Measurements from ENCODE around the gene RNLS. TPM values are rescaled to one million over a fixed set of nuclear protein-coding genes. Genes with fewer than 3 reads are reported as not detected.

Gene RNLS
- total RNA-seq, 4 donors from 2014 or later, result 8.7 to 19.7 (median 12.9) TPM

DNA sequence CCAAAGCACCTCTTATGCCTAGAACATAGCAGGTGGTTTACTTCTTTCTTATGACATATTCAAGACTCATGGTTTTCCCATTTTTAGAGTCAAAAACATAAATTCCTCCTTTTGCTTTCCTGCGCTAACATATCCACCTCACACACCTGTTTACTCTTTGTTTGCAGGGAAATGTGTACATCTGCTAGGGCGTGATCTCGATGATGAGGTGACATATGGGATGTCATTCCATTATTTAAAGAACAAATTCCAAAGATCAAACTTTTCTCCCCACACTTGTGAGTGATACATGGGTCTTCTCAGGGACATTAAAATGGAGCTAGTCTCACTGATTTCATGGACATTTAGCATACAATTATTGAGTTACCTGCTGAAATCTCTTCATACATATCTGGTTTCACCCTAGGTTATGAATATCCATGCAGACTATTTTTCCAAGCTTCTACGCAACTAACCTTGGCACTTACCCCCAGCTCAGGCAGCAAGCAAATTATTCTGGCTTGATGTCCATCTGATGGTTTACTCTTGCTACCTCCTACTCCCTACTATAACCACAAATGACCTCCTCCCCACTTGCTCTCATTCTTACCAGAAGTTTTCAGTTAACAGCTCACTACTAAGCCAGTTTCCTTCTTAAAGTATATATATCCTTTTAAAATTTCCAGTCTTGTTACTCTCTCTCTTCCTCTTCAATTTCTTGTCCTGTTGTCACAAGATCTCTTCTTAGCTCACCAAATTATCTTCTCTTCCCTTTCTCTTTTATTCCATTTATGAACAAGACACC lies 208.5 kb downstream of the RNLS start:
- no peaks in the 10 kb centered on the region for H3K4me1 ChIP-seq
- no peaks in the 10 kb centered on the region for H3K27me3 ChIP-seq
- H3K9me3 ChIP-seq, result no peaks in the 10 kb centered on the region
- H3K27ac ChIP-seq, result no peak overlapping the region
- no peak overlapping the region for H3K4me3 ChIP-seq
- TF ChIP-seq POLR2A (IDR thresholded peaks at IDR 0.05) (no peak), CTCF (IDR thresholded peaks at IDR 0.05) (no peak)
- intact Hi-C loops (cut with DNase I; ENCODE audit: low total_unique reads), result no loop called here
- DNase-seq, result no peak
- H3K36me3 ChIP-seq, result no peaks in the 10 kb centered on the region

DNA sequence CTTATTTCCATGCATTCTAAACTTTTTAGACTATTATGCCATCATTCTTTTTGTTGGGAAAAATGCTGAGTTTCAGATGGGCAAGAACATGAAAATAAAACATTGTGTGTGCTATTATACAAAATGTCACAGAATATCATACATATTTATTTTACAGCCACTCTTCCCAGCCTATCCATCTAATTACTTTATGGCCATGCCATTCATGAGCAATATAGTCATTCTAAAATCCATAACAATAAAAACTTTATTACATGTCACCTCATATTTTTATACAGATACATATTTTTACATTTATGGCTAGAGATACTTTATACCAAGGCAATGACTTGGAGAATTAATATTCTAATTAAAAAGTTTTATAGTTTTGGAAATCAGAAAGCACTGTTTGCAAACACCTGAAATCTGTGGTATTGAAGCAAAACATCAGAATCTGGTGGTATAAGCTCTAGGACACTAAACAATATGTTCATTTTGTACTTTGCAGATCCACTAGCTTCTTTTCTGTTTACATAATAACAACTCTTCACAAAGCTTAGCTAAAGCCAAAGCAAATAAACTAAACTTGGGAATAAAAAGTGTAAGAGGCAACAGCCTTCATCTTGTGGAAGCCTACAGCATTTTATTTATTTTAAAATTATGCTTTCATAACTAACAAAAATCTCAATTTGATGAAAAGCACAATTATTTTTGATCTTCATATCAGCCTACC lies 210.1 kb downstream of the RNLS start:
- H3K27ac ChIP-seq, result no peak overlapping the region
- H3K27me3 ChIP-seq, result no peaks in the 10 kb centered on the region
- intact Hi-C loops (cut with DNase I; ENCODE audit: low total_unique reads), result no loop called here
- TF ChIP-seq POLR2A (IDR thresholded peaks at IDR 0.05), result no peak
- TF ChIP-seq CTCF (IDR thresholded peaks at IDR 0.05), result no peak
- no peak for DNase-seq
- H3K4me1 ChIP-seq, result no peaks in the 10 kb centered on the region
- H3K9me3 ChIP-seq, result no peaks in the 10 kb centered on the region
- no peaks in the 10 kb centered on the region for H3K36me3 ChIP-seq
- H3K4me3 ChIP-seq, result no peak overlapping the region

- no peaks in the 10 kb centered on the region for H3K9me3 ChIP-seq
- intact Hi-C loops (cut with DNase I; ENCODE audit: low total_unique reads), result no loop called here
- H3K4me1 ChIP-seq, result no peaks in the 10 kb centered on the region
- no peak overlapping the region for H3K4me3 ChIP-seq
- TF ChIP-seq POLR2A (IDR thresholded peaks at IDR 0.05) (no peak), CTCF (IDR thresholded peaks at IDR 0.05) (no peak)
- H3K36me3 ChIP-seq, result no peaks in the 10 kb centered on the region
- H3K27ac ChIP-seq, result no peak overlapping the region
- no peaks in the 10 kb centered on the region for H3K27me3 ChIP-seq
- DNase-seq, result no peak
Observed at GRCh38 chr10:88372051-88372715, 210.9 kb downstream of the RNLS start.

- no peaks in the 10 kb centered on the region for H3K36me3 ChIP-seq
- TF ChIP-seq CTCF (IDR thresholded peaks at IDR 0.05) (no peak), POLR2A (IDR thresholded peaks at IDR 0.05) (no peak)
- no peaks in the 10 kb centered on the region for H3K4me1 ChIP-seq
- no peak overlapping the region for H3K27ac ChIP-seq
- intact Hi-C loops (cut with DNase I; ENCODE audit: low total_unique reads), result no loop called here
- no peaks in the 10 kb centered on the region for H3K27me3 ChIP-seq
- H3K9me3 ChIP-seq, result no peaks in the 10 kb centered on the region
- no peak overlapping the region for H3K4me3 ChIP-seq
- no peak for DNase-seq
Observed at GRCh38 chr10:88370713-88371112, 212.4 kb downstream of the RNLS start.

DNA sequence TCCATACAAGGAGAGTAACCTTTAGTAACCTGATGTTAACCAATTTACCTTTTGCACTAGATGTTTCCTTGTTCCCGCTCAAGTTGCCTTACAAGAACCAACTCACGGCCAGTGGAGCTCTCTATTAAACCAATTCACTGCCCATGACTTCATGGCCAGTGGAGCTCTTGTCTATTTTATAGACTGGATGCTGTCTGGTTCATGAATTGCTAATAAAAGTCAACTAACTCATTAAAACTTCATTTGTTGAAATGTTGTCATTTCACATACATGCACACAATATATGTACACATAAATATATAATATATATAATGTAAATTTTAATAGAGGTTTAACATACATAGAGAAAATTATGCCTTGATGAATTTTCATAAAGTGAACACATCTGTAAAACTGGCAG lies 216.3 kb downstream of the RNLS start:
- Histone ChIP-seq H3K9me3 (no peaks in the 10 kb centered on the region), H3K27me3 (no peaks in the 10 kb centered on the region), H3K27ac (no peak overlapping the region), H3K4me3 (no peak overlapping the region), H3K4me1 (no peaks in the 10 kb centered on the region), H3K36me3 (no peaks in the 10 kb centered on the region)
- intact Hi-C loops (cut with DNase I; ENCODE audit: low total_unique reads), result no loop called here
- no peak for TF ChIP-seq POLR2A (IDR thresholded peaks at IDR 0.05)
- DNase-seq, result no peak
